ENCODE data around the gene FLNC. TPM values are rescaled to one million over a fixed set of nuclear protein-coding genes. Genes with fewer than 3 reads are reported as not detected.
A peak's percentile ranks its signal among the peaks of the same experiment; 100 is the strongest.

The FLNC gene
- total and polyA plus RNA-seq, 5 donors, result 216 to 358 (median 279) TPM

DNA sequence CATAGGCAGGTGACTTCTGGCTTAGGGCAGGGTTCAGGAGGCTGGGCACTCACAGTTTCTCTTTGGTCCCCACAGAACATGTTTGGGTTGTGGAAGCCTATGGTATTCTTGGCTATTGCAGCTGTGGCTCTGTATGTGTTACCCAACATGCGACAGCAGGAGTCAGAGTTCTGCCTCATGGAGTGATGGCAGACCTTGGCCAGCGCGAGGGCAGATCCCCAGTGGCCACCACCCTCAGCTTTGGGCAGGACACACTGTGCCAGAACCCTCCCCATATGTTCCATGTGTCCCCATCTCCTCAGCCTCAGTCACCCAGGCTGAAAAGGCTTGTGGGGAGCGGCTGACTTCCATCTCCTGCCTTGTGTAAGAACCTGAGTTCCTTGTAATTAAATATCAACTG lies 8.5 kb upstream of the FLNC start:
- Histone ChIP-seq H3K27ac (ENCODE audit: low read length) (no peak overlapping the region), H3K4me1 (ENCODE audit: control insufficient read depth, insufficient read depth, low read length) (no peaks in the 10 kb centered on the region), H3K4me3 (ENCODE audit: low read length) (no peak overlapping the region), H3K27me3 (ENCODE audit: control insufficient read depth, insufficient read depth) (no peaks in the 10 kb centered on the region), H3K9me3 (ENCODE audit: control insufficient read depth, low read length) (no peaks in the 10 kb centered on the region)
- intact Hi-C loops (cut with DNase I), result no loop called here
- ATAC-seq (no peak), DNase-seq (no peak)
- WGBS, result 85% methylated on average over 4 of the region's 4 CpGs

DNA sequence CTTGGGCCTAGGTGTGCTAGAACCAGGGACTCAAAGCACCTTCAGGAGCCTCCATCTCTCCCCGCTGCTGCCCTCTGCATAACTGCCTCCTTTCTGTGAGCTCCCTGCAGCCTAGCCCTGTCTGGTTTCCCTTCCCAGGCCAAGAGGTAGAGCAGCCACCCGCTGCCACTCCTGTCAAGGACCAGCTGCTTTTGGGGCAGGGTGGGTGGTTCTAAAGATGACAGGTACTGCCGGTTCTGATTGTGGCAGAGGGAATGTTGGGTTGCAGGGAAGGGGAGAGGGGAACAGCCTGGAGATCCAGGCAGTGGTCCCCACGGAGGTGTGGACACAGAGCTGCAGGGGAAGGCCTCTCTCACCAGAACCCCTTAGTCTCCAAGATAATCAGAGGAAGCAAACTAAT lies 3.7 kb upstream of the FLNC start:
- H3K4me3 ChIP-seq (ENCODE audit: low read length), result no peak overlapping the region

DNA sequence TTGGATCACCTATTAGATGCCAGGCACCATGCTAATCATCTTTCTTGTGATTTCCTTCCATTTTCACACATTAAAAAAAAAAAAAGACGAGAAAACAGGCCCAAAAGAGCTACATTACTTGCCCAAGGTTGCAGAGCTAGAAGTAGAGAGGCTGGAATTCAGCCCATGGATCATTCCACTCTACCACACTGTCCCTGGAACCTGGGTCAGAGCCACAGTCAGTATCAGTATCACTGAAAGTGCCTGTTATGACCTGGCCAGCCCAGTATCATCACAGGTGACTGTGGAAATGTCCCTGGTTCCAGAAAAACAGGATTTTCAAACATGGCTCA lies 3.3 kb upstream of the FLNC start:
- DNase-seq, result no peak
- Histone ChIP-seq H3K27me3 (ENCODE audit: control insufficient read depth, insufficient read depth) (no peaks in the 10 kb centered on the region), H3K9me3 (ENCODE audit: control insufficient read depth, low read length) (no peaks in the 10 kb centered on the region), H3K27ac (ENCODE audit: low read length) (peak overlapping the region; percentile 95), H3K4me1 (ENCODE audit: control insufficient read depth, insufficient read depth, low read length) (peaks cover 3% of the 10 kb centered on the region), H3K4me3 (ENCODE audit: low read length) (no peak overlapping the region)
- WGBS, result 78% methylated on average over 1 of the region's 1 CpG
- intact Hi-C loops (cut with DNase I), result no loop called here
- no peak for ATAC-seq

More for the DNA sequence above, 3.7 kb upstream of the FLNC start:
- Histone ChIP-seq H3K27me3 (ENCODE audit: control insufficient read depth, insufficient read depth) (no peaks in the 10 kb centered on the region), H3K4me1 (ENCODE audit: control insufficient read depth, insufficient read depth, low read length) (peaks cover 3% of the 10 kb centered on the region), H3K27ac (ENCODE audit: low read length) (peak overlapping the region; percentile 84), H3K9me3 (ENCODE audit: control insufficient read depth, low read length) (no peaks in the 10 kb centered on the region)
- 82% methylated on average over 4 of the region's 4 CpGs for WGBS
- intact Hi-C loops (cut with DNase I), result no loop called here
- ATAC-seq (no peak), DNase-seq (peak in 1 of 3 donors; percentile 25)

GRCh38 chr7:128827248-128827958 lies 2.8 kb upstream of the FLNC start:
- intact Hi-C loops (cut with DNase I), result no loop called here
- ATAC-seq (peak; percentile 26 to 55), DNase-seq (peak in 2 of 3 donors; percentile 48 to 66)
- WGBS, result 64% methylated on average over 17 of the region's 17 CpGs
- H3K27ac ChIP-seq (ENCODE audit: low read length), result peak overlapping the region; percentile 95
- no peak overlapping the region for H3K4me3 ChIP-seq (ENCODE audit: low read length)
- peaks cover 3% of the 10 kb centered on the region for H3K4me1 ChIP-seq (ENCODE audit: control insufficient read depth, insufficient read depth, low read length)
- no peaks in the 10 kb centered on the region for H3K9me3 ChIP-seq (ENCODE audit: control insufficient read depth, low read length)
- no peaks in the 10 kb centered on the region for H3K27me3 ChIP-seq (ENCODE audit: control insufficient read depth, insufficient read depth)

DNA sequence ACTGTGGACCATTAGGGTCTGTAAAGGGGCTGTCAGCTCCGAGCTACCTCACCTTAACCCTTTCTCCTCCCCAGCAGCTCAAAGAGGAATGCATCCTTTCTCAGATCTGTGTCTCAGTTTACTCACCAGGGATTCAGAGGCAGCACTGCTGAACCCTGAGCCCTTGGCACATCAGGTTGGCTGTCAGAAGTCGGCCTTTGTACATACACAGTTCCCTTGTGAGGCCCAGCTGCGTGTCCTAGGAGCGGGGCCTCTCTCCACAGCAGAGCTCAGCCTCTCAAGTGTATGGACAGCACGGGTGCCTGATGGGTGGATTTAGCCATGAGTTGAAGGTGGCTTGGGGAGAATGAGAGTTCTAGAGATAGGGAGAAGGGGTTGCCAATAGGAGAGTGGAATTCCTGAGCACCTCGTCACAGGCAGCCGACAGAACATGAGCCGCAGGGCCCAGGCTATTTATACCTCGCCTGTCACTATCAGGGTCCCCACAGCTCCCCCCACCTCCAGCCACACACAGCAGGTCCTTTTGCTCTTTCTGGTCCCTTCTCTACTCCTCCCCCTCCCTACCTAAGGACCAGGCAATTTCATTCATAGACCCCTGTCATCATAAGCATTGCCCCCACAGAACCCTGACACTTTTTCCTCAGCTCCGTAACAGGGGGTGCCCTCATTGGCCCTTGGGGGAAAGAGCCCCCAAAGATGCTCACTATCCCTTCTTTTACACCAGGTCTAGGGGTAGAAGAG lies 2.1 kb upstream of the FLNC start:
- peak; percentile 46 to 50 for ATAC-seq
- Histone ChIP-seq H3K4me3 (ENCODE audit: low read length) (no peak overlapping the region), H3K4me1 (ENCODE audit: control insufficient read depth, insufficient read depth, low read length) (peaks cover 3% of the 10 kb centered on the region), H3K27ac (ENCODE audit: low read length) (peak overlapping the region; percentile 95), H3K9me3 (ENCODE audit: control insufficient read depth, low read length) (no peaks in the 10 kb centered on the region), H3K27me3 (ENCODE audit: control insufficient read depth, insufficient read depth) (no peaks in the 10 kb centered on the region)
- intact Hi-C loops (cut with DNase I), result no loop called here
- DNase-seq, result peak; percentile 56 to 74 (median 73)
- WGBS, result 58% methylated on average over 10 of the region's 10 CpGs

DNA sequence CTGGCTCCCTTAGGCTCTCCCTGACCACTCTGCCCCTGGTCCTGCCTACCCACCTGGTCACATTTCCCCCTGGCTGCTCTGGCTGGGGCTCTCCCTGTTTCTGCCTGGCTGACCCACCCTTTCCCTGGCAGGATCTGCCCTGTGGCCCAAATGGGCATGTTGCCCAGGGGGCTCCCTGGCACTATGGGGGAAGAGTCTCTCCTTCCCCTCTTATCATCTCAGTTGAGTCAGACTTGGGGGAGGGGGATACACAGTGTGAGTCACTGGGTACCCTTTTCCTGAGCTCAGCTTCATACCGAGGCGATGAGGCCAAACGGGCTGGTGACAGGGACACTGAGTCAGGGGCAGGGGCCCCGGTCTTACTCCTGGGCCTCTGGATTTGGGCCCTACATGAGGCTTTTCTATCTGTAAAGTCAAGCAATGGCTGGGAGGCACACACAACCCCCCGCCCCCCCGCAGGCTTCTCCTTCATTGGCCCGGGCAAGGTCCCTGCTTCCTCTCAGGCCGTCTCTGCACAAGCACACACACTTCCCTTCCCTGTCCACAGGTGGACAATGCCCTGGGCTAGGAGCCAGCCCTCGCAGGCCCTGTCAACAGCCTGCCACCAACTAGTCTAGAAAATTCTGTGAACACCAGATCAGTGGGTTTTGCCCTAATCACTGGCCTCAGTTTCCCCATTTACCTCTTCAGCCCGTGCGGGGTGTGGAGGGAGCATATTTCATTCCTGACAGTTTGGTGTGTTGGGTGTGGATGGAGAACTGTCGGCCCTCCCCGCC lies 627 bp upstream of the FLNC start:
- DNase-seq, result peak in 2 of 3 donors; percentile 72 to 77
- no peak for ATAC-seq
- whole genome bisulfite sequencing, result 20% methylated on average over 13 of the region's 13 CpGs

GRCh38 chr7:128831178-128831993 lies 1.2 kb downstream of the FLNC start:
- Histone ChIP-seq H3K4me1 (ENCODE audit: control insufficient read depth, insufficient read depth, low read length) (peaks cover 3% of the 10 kb centered on the region), H3K27me3 (ENCODE audit: control insufficient read depth, insufficient read depth) (no peaks in the 10 kb centered on the region), H3K9me3 (ENCODE audit: control insufficient read depth, low read length) (no peaks in the 10 kb centered on the region), H3K27ac (ENCODE audit: low read length) (peak overlapping the region; percentile 46), H3K4me3 (ENCODE audit: low read length) (peak overlapping the region; percentile 33)
- DNase-seq (peak; percentile 47 to 84 (median 82)), ATAC-seq (peak; percentile 17 to 49)
- intact Hi-C loops (cut with DNase I), result no loop called here
- 8% methylated on average over 33 of the region's 33 CpGs for WGBS

More for the DNA sequence above, 627 bp upstream of the FLNC start:
- Histone ChIP-seq H3K27ac (ENCODE audit: low read length) (peak overlapping the region; percentile 67), H3K4me3 (ENCODE audit: low read length) (peak overlapping the region; percentile 33), H3K27me3 (ENCODE audit: control insufficient read depth, insufficient read depth) (no peaks in the 10 kb centered on the region), H3K9me3 (ENCODE audit: control insufficient read depth, low read length) (no peaks in the 10 kb centered on the region), H3K4me1 (ENCODE audit: control insufficient read depth, insufficient read depth, low read length) (peaks cover 3% of the 10 kb centered on the region)
- intact Hi-C loops (cut with DNase I), result no loop called here

- peaks cover 3% of the 10 kb centered on the region for H3K4me1 ChIP-seq (ENCODE audit: control insufficient read depth, insufficient read depth, low read length)
- H3K9me3 ChIP-seq (ENCODE audit: control insufficient read depth, low read length), result no peaks in the 10 kb centered on the region
- intact Hi-C loops (cut with DNase I), result no loop called here
- ATAC-seq (peak; percentile 4 to 10), DNase-seq (peak in 2 of 3 donors; percentile 76 to 81)
- 3% methylated on average over 22 of the region's 22 CpGs for WGBS
- peak overlapping the region; percentile 46 for H3K27ac ChIP-seq (ENCODE audit: low read length)
- peak overlapping the region; percentile 33 for H3K4me3 ChIP-seq (ENCODE audit: low read length)
- no peaks in the 10 kb centered on the region for H3K27me3 ChIP-seq (ENCODE audit: control insufficient read depth, insufficient read depth)
These were observed 2.0 kb downstream of the FLNC start for GRCh38 chr7:128831994-128832879.

GRCh38 chr7:128832880-128833147 lies 2.6 kb downstream of the FLNC start:
- intact Hi-C loops (cut with DNase I), result no loop called here
- ATAC-seq, result no peak
- WGBS, result 14% methylated on average over 2 of the region's 2 CpGs
- H3K4me1 ChIP-seq (ENCODE audit: control insufficient read depth, insufficient read depth, low read length), result peaks cover 3% of the 10 kb centered on the region
- peak overlapping the region; percentile 31 for H3K27ac ChIP-seq (ENCODE audit: low read length)
- H3K4me3 ChIP-seq (ENCODE audit: low read length), result peak overlapping the region; percentile 33
- no peak for DNase-seq
- H3K9me3 ChIP-seq (ENCODE audit: control insufficient read depth, low read length), result no peaks in the 10 kb centered on the region
- H3K27me3 ChIP-seq (ENCODE audit: control insufficient read depth, insufficient read depth), result no peaks in the 10 kb centered on the region

Measured in right cardiac atrium (tissue), 5 donors.